Central memory CD4-positive, alpha-beta T cell (primary cell): ENCODE results near the gene PRSS48.
"Not testable (repeated sequence)": the region's sequence is repeated elsewhere in the genome, so short reads cannot be mapped to it uniquely, and the experiment has no call there.

Source experiments
- DNase-seq: peaks from one replicate; pipeline ENCODE4 v3.0.0; 2022

Gene PRSS48

GRCh38 chr4:151266497-151266896 is 10.5 kb upstream of the PRSS48 start:
- DNase-seq: no peak

- DNase-seq: no peak
Observed at GRCh38 chr4:151267104-151267503, 9.9 kb upstream of the PRSS48 start.

- DNase-seq: no peak
Observed at GRCh38 chr4:151267822-151268535, 9.0 kb upstream of the PRSS48 start.

GRCh38 chr4:151268905-151269304 is 8.1 kb upstream of the PRSS48 start:
- DNase-seq: not testable (repeated sequence)

- DNase-seq: no peak
Observed at GRCh38 chr4:151284534-151285245, 7.7 kb downstream of the PRSS48 start.

GRCh38 chr4:151287409-151287808 is 10.4 kb downstream of the PRSS48 start:
- DNase-seq: no peak

- DNase-seq: no peak
Observed at GRCh38 chr4:151291485-151291884, 14.5 kb downstream of the PRSS48 start.

GRCh38 chr4:151292038-151292437 is 15.1 kb downstream of the PRSS48 start:
- DNase-seq: no peak

- DNase-seq: no peak
Observed at GRCh38 chr4:151294833-151295496, 18.0 kb downstream of the PRSS48 start.

GRCh38 chr4:151296227-151296626 is 19.3 kb downstream of the PRSS48 start:
- DNase-seq: no peak

GRCh38 chr4:151297170-151297569 is 20.2 kb downstream of the PRSS48 start:
- DNase-seq: no peak

- no peak for DNase-seq
Observed at GRCh38 chr4:151302432-151302831, 25.5 kb downstream of the PRSS48 start.

GRCh38 chr4:151304226-151304625 is 27.3 kb downstream of the PRSS48 start:
- DNase-seq: no peak

- DNase-seq: no peak
Observed at GRCh38 chr4:151304755-151305154, 27.8 kb downstream of the PRSS48 start.

GRCh38 chr4:151310124-151310728 is 33.3 kb downstream of the PRSS48 start:
- DNase-seq: no peak

GRCh38 chr4:151313306-151314009 is 36.5 kb downstream of the PRSS48 start:
- no peak for DNase-seq

- no peak for DNase-seq
Observed at GRCh38 chr4:151314010-151314355, 37.0 kb downstream of the PRSS48 start.

- DNase-seq: no peak
Observed at GRCh38 chr4:151314479-151314878, 37.5 kb downstream of the PRSS48 start.

GRCh38 chr4:151315212-151315886 is 38.4 kb downstream of the PRSS48 start:
- DNase-seq: no peak

GRCh38 chr4:151316645-151317044 is 39.7 kb downstream of the PRSS48 start:
- no peak for DNase-seq

- no peak for DNase-seq
Observed at GRCh38 chr4:151318307-151319006, 41.5 kb downstream of the PRSS48 start.

GRCh38 chr4:151319490-151319889 is 42.5 kb downstream of the PRSS48 start:
- no peak for DNase-seq
